ENCODE results near the gene APBA3. TPM values are rescaled to one million over a fixed set of nuclear protein-coding genes. Genes with fewer than 3 reads are reported as not detected.

APBA3 gene
- total RNA-seq, 4 donors from 2014 or later: 12.9 to 26.5 (median 22.7) TPM

DNA sequence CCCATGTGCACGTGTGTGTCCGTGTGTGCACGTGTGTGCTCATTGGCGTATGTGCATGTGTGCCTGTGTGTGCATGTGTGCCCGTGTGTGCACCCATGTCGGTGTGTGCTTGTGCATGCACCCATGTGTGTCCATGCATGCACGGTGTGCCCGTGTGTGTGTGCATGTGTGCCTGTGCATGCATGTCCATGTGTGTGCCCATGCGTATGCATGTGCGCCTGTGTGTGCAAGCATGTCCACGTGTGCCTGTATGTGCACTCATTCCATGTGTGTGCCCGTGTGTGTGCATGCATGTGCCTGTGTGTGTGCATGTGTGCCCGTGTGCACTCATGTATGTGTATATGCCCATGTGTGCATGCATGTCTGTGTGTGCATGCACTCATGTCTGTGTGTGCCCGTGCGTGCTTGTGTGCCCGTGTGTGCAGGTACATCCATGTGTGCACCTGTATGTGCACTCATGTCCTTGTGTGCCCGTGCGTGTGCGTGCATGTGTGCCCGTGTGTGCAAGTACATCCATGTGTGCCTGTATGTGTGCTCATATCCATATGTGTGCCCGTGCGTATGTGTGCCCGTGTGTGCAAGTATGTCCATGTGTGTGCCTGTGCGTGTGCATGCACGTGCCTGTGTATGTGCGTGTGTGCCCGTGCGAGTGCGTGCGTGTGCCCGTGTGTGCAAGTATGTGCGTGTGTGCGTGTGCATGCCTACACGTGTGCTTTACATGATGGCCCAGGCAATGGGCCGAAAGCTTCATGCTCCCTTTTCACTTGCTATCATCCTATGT lies 46.3 kb upstream of the APBA3 start:
- Histone ChIP-seq H3K27ac (no peak overlapping the region), H3K4me1 (peaks cover 0 to 9% (median 0%) of the 10 kb centered on the region in 3 donors), H3K9me3 (no peaks in the 10 kb centered on the region), H3K4me3 (no peak overlapping the region), H3K36me3 (no peaks in the 10 kb centered on the region), H3K27me3 (peaks cover 0 to 25% (median 0%) of the 10 kb centered on the region in 4 donors)
- 91 to 93% methylated on average over 17 to 22 of the region's 35 CpGs for WGBS, 2 donors
- intact Hi-C loops (cut with DNase I): no loop called here
- TF ChIP-seq POLR2A (IDR thresholded peaks at IDR 0.05): no peak
- TF ChIP-seq, protein P1, sequence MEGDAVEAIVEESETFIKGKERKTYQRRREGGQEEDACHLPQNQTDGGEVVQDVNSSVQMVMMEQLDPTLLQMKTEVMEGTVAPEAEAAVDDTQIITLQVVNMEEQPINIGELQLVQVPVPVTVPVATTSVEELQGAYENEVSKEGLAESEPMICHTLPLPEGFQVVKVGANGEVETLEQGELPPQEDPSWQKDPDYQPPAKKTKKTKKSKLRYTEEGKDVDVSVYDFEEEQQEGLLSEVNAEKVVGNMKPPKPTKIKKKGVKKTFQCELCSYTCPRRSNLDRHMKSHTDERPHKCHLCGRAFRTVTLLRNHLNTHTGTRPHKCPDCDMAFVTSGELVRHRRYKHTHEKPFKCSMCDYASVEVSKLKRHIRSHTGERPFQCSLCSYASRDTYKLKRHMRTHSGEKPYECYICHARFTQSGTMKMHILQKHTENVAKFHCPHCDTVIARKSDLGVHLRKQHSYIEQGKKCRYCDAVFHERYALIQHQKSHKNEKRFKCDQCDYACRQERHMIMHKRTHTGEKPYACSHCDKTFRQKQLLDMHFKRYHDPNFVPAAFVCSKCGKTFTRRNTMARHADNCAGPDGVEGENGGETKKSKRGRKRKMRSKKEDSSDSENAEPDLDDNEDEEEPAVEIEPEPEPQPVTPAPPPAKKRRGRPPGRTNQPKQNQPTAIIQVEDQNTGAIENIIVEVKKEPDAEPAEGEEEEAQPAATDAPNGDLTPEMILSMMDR (IDR thresholded peaks at IDR 0.05): no peak
- DNase-seq: no peak

DNA sequence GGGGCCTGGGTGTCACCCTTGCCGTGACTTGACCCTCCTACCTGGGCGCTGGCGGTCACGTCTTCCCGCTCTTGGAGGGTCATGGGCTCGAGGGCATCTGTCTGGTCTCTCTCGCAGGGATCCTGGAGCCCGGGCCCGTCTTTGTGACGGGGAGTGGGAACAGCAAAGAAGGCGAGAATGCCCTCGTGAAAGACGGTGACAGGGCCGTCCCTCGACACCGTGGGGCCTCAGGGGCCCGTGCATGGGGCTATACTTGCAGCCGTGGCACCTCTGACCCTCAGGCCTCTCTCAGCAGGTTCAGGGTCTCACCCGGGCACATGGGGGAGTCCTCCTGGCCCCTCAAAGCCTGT lies 45.6 kb upstream of the APBA3 start:
- Histone ChIP-seq H3K4me3 (no peak overlapping the region), H3K27me3 (peaks cover 0 to 31% (median 0%) of the 10 kb centered on the region in 4 donors), H3K27ac (no peak overlapping the region), H3K9me3 (no peaks in the 10 kb centered on the region), H3K4me1 (peaks cover 0 to 5% (median 0%) of the 10 kb centered on the region in 3 donors), H3K36me3 (no peaks in the 10 kb centered on the region)
- intact Hi-C loops (cut with DNase I): no loop called here
- 65% methylated on average over 4 of the region's 19 CpGs; no CpG with 5 or more reads in 1 of the 2 donors for WGBS, 2 donors
- no peak for DNase-seq
- TF ChIP-seq, protein P1 (IDR thresholded peaks at IDR 0.05): no peak
- no peak for TF ChIP-seq POLR2A (IDR thresholded peaks at IDR 0.05)

DNA sequence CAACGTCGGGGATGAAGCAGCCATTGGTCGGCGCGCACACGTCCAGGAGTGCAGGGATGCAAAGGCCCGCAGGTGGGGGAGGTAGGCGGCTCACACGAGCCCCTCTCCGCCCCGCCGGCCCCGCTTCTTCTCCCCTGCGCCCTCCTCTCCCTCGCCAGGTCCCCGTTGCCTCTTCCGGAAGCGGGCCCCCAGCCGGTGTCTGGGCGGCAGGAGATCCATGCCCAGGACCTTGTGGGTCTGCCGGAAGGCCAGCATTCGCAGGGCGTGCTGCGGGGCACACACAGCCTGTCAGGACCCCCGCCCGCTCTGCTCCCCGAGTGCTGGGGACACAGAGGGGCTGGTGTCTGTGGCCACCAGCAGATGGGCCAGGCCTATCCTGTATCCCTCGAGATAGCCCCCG lies 44.4 kb upstream of the APBA3 start:
- peaks cover 0 to 42% (median 0%) of the 10 kb centered on the region in 4 donors for H3K27me3 ChIP-seq
- H3K9me3 ChIP-seq: no peaks in the 10 kb centered on the region
- H3K4me3 ChIP-seq: no peak overlapping the region
- H3K4me1 ChIP-seq: peaks cover 10 to 18% (median 11%) of the 10 kb centered on the region in 3 donors
- TF ChIP-seq, protein P1 (IDR thresholded peaks at IDR 0.05): no peak
- TF ChIP-seq POLR2A (IDR thresholded peaks at IDR 0.05): no peak
- no peak overlapping the region for H3K27ac ChIP-seq
- DNase-seq: no peak
- intact Hi-C loops (cut with DNase I): no loop called here
- H3K36me3 ChIP-seq: no peaks in the 10 kb centered on the region
- WGBS, 2 donors: 87 to 93% methylated on average over 2 to 22 of the region's 29 CpGs

DNA sequence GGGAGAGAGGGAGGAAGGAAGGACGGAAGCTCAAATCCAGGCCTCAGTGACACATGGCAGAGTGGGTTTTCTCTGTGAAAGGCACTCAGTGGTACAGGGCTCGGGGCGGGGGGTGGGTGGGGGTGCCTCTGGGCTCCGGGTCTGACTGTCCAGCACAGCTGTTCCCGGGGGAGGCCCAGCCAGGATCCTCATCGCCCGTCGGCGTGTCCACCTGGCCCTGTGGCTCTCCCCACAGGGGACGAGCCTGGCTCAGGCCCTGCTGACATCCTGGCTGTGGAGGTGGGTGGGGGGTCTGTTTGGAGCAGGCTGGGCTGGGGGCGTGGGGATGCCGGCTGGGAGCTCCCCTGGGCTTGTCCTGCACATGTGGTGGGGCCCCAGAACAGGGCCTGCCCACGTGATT lies 42.9 kb upstream of the APBA3 start:
- no peak for TF ChIP-seq POLR2A (IDR thresholded peaks at IDR 0.05)
- TF ChIP-seq, protein P1 (IDR thresholded peaks at IDR 0.05): no peak

DNA sequence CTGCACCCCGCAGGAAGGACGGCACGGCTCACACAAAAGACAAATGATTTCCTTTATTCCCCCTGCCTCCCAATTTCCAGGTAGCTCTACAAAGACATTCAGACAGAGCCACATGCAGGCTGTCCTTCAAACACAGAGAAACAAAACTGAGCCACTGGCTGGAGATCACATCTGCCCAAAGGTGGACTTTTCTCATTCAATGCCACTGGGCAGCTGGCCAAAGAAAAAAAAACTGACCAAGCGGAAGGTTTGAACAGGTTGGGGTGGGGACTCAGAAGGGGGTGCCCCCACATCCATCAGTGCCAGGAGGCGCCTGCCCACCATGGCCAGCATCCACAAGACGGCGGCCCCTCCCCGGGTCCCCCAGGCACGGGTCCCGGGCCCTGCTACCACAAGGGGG lies 42.5 kb upstream of the APBA3 start:
- Histone ChIP-seq H3K27ac (no peak overlapping the region), H3K4me1 (peaks cover 10 to 20% (median 12%) of the 10 kb centered on the region in 3 donors), H3K27me3 (peaks cover 0 to 53% (median 0%) of the 10 kb centered on the region in 4 donors), H3K36me3 (no peaks in the 10 kb centered on the region), H3K9me3 (no peaks in the 10 kb centered on the region), H3K4me3 (no peak overlapping the region)
- TF ChIP-seq, protein P1 (IDR thresholded peaks at IDR 0.05): no peak
- no peak for TF ChIP-seq POLR2A (IDR thresholded peaks at IDR 0.05)
- WGBS, 2 donors: 58 to 71% methylated on average over 4 of the region's 10 CpGs
- intact Hi-C loops (cut with DNase I): no loop called here
- no peak for DNase-seq

More for the DNA sequence above, 42.9 kb upstream of the APBA3 start:
- Histone ChIP-seq H3K27ac (no peak overlapping the region), H3K4me1 (peaks cover 10 to 20% (median 12%) of the 10 kb centered on the region in 3 donors), H3K4me3 (no peak overlapping the region), H3K36me3 (no peaks in the 10 kb centered on the region), H3K9me3 (no peaks in the 10 kb centered on the region), H3K27me3 (peaks cover 0 to 49% (median 0%) of the 10 kb centered on the region in 4 donors)
- DNase-seq: no peak
- intact Hi-C loops (cut with DNase I): no loop called here
- 57% methylated on average over 7 of the region's 13 CpGs; no CpG with 5 or more reads in 1 of the 2 donors for WGBS, 2 donors
